Fibroblast of pulmonary artery (primary cell): ENCODE results near the gene MAU2.

ENCODE experiments used
- DNase-seq: peaks from one replicate; pipeline ENCODE4 v3.0.0-alpha.2; 2010; ENCODE audit warnings: low read depth
- H3K4me3 ChIP-seq: replicated peaks from 2 replicates; pipeline ENCODE4 v1.5.1; 2011; ENCODE audit warnings: low read depth, mild to moderate bottlenecking, control low read depth, low read length, moderate library complexity
- TF ChIP-seq, protein P1 (sequence below): IDR thresholded peaks from 2 replicates; pipeline ENCODE4 v1.5.1; 2011; ENCODE audit warnings: mild to moderate bottlenecking, control low read depth, low read length, inconsistent platforms; ENCODE audit errors: missing control alignments

MAU2 gene

DNA sequence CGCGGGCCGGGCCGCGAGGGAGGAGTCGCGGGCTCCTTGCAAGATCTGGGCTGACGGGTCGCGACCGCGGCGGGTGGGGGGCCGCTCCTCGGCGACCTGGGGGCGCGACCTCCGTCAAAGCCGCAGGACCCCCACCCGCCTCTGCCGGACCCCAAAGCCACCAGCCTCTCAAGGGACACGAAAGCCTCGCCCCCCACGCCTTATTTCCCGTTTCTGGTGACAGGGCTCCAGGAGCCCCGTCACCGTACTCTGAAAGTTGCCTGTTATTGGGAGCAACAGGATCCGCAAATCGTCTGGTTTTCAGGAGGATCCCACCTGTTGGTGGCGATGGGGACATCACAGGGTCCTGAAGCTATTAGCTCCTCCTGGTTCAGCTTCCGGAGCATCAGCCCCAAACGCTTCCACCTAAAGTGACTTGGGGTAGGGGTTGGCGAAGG, 530 bp downstream of the MAU2 start:
- no peak for DNase-seq
- TF ChIP-seq, protein P1, sequence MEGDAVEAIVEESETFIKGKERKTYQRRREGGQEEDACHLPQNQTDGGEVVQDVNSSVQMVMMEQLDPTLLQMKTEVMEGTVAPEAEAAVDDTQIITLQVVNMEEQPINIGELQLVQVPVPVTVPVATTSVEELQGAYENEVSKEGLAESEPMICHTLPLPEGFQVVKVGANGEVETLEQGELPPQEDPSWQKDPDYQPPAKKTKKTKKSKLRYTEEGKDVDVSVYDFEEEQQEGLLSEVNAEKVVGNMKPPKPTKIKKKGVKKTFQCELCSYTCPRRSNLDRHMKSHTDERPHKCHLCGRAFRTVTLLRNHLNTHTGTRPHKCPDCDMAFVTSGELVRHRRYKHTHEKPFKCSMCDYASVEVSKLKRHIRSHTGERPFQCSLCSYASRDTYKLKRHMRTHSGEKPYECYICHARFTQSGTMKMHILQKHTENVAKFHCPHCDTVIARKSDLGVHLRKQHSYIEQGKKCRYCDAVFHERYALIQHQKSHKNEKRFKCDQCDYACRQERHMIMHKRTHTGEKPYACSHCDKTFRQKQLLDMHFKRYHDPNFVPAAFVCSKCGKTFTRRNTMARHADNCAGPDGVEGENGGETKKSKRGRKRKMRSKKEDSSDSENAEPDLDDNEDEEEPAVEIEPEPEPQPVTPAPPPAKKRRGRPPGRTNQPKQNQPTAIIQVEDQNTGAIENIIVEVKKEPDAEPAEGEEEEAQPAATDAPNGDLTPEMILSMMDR: no peak
- H3K4me3 ChIP-seq: peak overlapping the region; percentile 98

DNA sequence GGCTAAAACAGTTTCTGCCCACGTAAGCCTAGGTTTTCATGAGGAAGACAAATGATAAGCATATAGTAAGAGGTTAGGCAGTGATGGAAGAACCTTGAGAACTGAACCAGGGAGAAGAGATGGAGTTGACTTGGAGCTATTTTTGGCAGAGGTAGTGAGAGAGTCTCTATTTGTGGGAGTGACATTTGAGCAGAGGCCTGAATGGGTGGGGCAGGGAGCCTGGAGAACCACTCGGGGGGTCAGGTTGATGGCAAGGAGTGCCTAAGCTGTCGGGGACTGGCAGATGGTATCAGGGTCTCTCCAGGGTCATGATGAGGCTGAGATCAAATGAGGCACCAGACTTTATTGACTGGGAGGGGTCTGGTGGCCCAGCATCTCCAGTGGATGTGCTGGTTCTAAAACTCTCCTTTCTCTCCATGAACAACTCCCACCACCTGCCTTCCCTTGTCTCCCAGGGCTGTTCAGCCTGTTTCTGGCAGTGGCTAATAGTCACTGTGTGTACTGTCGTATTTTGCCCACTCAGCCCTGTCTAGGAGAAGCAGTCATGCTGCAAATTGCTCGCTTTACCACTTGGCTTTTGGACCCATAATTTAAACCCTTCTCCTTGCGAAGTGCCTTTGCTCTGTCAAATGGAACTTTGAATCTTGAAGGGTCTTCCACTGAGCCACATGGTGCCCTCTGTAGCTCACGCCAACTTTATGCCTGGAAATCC, 3.6 kb downstream of the MAU2 start:
- TF ChIP-seq, protein P1: no peak
- no peak for DNase-seq
- H3K4me3 ChIP-seq: no peak overlapping the region

DNA sequence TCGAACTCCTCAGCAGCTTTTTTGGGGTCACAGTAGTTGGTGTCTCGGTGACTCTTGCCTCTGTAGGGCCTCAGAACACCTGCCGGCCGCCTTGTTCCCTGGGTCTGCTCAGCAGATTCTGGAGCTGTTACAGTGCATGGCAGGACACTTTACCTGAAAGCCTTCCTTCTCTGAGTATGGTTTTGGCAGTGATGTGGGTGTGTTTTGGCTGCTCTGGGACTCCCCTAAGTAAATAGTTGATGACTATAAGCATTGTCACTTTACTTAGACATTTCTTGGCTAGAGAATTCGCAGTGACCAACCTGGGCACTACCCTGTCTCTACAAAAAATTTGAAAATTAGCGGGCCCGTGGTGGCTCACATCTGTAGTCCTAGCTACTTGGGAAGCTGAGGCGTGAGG, 7.0 kb downstream of the MAU2 start:
- no peak for DNase-seq
- H3K4me3 ChIP-seq: no peak overlapping the region
- TF ChIP-seq, protein P1: no peak

DNA sequence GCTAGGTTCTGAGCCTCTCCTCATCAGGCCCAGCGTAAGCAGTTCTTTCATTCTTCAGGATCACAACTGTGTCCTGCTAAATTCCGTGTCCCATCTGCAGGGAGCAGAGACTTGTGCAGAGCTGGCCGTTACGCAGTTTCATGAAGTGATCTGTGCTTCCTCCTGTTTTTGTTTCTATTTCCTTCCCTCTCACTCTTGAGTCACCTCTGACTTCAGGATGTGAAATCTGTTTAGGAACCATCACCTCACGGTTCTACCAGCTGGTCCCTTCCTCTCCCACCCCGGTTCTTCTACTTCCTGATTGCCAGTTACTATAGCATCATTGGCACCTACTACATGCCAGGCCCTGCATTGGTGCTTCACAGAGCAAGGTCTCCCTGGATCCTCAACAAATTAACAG, 8.5 kb downstream of the MAU2 start:
- DNase-seq: peak; percentile 6
- TF ChIP-seq, protein P1: no peak
- H3K4me3 ChIP-seq: no peak overlapping the region

DNA sequence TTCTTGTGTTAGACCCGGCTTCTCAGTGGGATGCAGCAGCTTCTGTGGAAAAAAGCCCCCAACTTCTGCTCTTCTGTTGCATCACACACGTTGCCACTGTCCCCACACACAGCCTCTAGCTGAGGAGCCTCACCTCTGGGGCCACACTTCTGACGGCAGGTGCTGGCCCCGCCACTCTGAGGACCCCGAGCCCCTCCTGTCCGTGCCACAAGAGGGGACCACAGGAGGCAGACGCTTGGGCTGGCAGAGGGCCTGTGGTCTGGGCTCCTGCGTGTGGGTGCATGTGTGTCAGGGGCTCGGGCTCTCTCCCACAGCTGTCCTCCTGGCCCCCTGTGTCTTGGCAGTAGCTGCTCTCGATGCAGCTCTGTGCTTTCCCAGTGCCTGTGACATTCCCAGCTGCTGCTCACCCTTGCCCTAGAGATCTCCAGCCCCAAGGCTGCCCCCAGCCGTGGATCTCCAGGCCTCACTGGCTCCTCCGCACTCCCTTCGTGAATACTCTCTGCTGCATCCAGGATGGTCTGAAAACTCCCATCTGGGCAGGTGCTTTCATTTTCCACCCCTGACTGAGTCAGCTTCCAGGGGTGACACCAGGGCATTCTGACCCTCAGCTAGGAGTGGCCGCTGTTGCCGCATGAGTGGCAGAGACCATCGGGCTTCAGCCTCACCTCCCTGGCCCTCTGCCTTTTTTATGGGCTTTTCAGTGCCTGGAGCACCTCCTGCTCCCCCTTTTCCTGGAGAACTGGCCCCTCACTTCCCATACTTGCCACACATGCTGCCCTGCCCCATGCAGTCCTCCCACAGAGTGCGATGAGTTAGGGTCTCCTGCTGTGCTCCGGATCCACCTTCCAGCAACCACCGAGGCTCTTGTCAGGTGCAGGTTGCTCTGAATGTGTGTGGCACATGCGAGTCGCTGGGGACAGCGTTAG, 13.7 kb downstream of the MAU2 start:
- TF ChIP-seq, protein P1: no peak
- H3K4me3 ChIP-seq: no peak overlapping the region
- DNase-seq: no peak

DNA sequence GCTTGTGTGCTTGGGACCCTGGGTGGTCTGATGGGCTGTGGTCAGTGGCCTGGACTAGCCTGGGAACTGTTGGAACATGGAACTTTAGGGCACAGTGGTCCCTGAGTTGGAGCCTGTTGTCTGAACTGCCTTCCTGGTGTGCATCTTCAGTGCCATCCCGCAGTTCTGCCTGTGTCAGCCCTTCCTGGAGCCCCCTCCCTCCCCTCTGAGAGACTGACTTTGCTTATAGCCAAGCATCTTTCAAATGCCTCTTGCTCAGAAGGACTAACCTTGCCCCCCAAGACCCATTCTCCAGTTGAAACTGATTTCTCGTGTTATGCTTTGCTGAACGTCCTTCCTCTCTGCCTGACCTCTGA, 14.3 kb downstream of the MAU2 start:
- no peak overlapping the region for H3K4me3 ChIP-seq
- TF ChIP-seq, protein P1: no peak
- DNase-seq: no peak
